Gastroesophageal sphincter (tissue), 3 donors: Measurements from ENCODE around the gene GPR39.

Source experiments
- EP300 ChIP-seq: sonication (generic); formaldehyde crosslinking; IDR thresholded peaks from one replicate; pipeline ENCODE4 v1.6.1; 2017; ENCODE audit warnings: antibody characterized with exemption, mild to moderate bottlenecking
- POLR2A ChIP-seq, 2 donors: fragments of 450-650 bp; IDR thresholded peaks; one replicate each; pipeline ENCODE4 v1.6.1; 2017; ENCODE audit warnings: antibody characterized with exemption in 2 of 2, mild to moderate bottlenecking in 2 of 2, moderate library complexity in 1 of 2
- TF ChIP-seq, protein P1 (sequence below), 4 experiments: fragments of 200-600 bp in 2 of 4; fragments of 450-650 bp in 2 of 4; sonication (generic) in 1 of 4; IDR thresholded peaks; one replicate each; pipeline ENCODE4 v1.5.1; 2017 to 2019; ENCODE audit warnings: antibody characterized with exemption in 4 of 4, mild to moderate bottlenecking in 2 of 4, moderate library complexity in 2 of 4

- TF ChIP-seq POLR2A (IDR thresholded peaks at IDR 0.05), result no peak
- TF ChIP-seq, protein P1, sequence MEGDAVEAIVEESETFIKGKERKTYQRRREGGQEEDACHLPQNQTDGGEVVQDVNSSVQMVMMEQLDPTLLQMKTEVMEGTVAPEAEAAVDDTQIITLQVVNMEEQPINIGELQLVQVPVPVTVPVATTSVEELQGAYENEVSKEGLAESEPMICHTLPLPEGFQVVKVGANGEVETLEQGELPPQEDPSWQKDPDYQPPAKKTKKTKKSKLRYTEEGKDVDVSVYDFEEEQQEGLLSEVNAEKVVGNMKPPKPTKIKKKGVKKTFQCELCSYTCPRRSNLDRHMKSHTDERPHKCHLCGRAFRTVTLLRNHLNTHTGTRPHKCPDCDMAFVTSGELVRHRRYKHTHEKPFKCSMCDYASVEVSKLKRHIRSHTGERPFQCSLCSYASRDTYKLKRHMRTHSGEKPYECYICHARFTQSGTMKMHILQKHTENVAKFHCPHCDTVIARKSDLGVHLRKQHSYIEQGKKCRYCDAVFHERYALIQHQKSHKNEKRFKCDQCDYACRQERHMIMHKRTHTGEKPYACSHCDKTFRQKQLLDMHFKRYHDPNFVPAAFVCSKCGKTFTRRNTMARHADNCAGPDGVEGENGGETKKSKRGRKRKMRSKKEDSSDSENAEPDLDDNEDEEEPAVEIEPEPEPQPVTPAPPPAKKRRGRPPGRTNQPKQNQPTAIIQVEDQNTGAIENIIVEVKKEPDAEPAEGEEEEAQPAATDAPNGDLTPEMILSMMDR (IDR thresholded peaks at IDR 0.05), result no peak
- no peak for TF ChIP-seq EP300
Observed at GRCh38 chr2:132550946-132551345, 134.3 kb downstream of the GPR39 start.
